Endothelial cell of hepatic sinusoid (primary cell): ENCODE data around the gene PCLO.
"Not testable (repeated sequence)": the region's sequence is repeated elsewhere in the genome, so short reads cannot be mapped to it uniquely, and the experiment has no call there.

Source experiments
- in situ Hi-C: cut with HindIII; loops from 2 replicates; pipeline ENCODE4 v1.10.0; 2017; ENCODE audit warnings: low sequenced_read_pairs

PCLO gene

GRCh38 chr7:82975811-82976468, 186.7 kb downstream of the PCLO start:
- in situ Hi-C loops, result no loop called here

GRCh38 chr7:82972135-82972534, 190.5 kb downstream of the PCLO start:
- in situ Hi-C loops, result no loop called here

- in situ Hi-C loops, result no loop called here
Measured at GRCh38 chr7:82965088-82966036, 197.3 kb downstream of the PCLO start.

GRCh38 chr7:82964150-82964882, 198.4 kb downstream of the PCLO start:
- in situ Hi-C loops, result no loop called here

- in situ Hi-C loops, result no loop called here
Measured at GRCh38 chr7:82961240-82961639, 201.4 kb downstream of the PCLO start.

- in situ Hi-C loops, result no loop called here
Measured at GRCh38 chr7:82959528-82959927, 203.2 kb downstream of the PCLO start.

- in situ Hi-C loops, result no loop called here
Measured at GRCh38 chr7:82957521-82957920, 205.2 kb downstream of the PCLO start.

GRCh38 chr7:82953324-82954027, 209.2 kb downstream of the PCLO start:
- in situ Hi-C loops, result no loop called here

GRCh38 chr7:82950436-82950835, 212.2 kb downstream of the PCLO start:
- in situ Hi-C loops, result no loop called here

GRCh38 chr7:82945480-82945879, 217.2 kb downstream of the PCLO start:
- in situ Hi-C loops, result loop anchor here (25.0 kb wide), 1 partner anchor 158 kb away; no protein-coding TSS in a partner anchor

GRCh38 chr7:82945056-82945455, 217.6 kb downstream of the PCLO start:
- in situ Hi-C loops, result loop anchor here (25.0 kb wide), 1 partner anchor 158 kb away; no protein-coding TSS in a partner anchor

GRCh38 chr7:82932516-82932915, 230.2 kb downstream of the PCLO start:
- in situ Hi-C loops, result loop anchor here (25.0 kb wide), 1 partner anchor 145 kb away; no protein-coding TSS in a partner anchor

- in situ Hi-C loops, result loop anchor here (25.0 kb wide), 1 partner anchor 139 kb away; no protein-coding TSS in a partner anchor
Measured at GRCh38 chr7:82926477-82926876, 236.2 kb downstream of the PCLO start.

- in situ Hi-C loops, result loop anchor here (25.0 kb wide), 1 partner anchor 138 kb away; no protein-coding TSS in a partner anchor
Measured at GRCh38 chr7:82925331-82925730, 237.4 kb downstream of the PCLO start.

GRCh38 chr7:82906502-82906901, 256.2 kb downstream of the PCLO start:
- in situ Hi-C loops, result no loop called here

- in situ Hi-C loops, result no loop called here
Measured at GRCh38 chr7:82904871-82905270, 257.8 kb downstream of the PCLO start.

- in situ Hi-C loops, result not testable (repeated sequence)
Measured at GRCh38 chr7:82901098-82901497, 261.6 kb downstream of the PCLO start.

GRCh38 chr7:82897500-82897899, 265.2 kb downstream of the PCLO start:
- in situ Hi-C loops, result no loop called here

- in situ Hi-C loops, result not testable (repeated sequence)
Measured at GRCh38 chr7:82894341-82894740, 268.3 kb downstream of the PCLO start.

- in situ Hi-C loops, result no loop called here
Measured at GRCh38 chr7:82886324-82886723, 276.4 kb downstream of the PCLO start.
